Measurements from ENCODE around the gene RYR1. TPM values are rescaled to one million over a fixed set of nuclear protein-coding genes. Genes with fewer than 3 reads are reported as not detected.
"Not testable (repeated sequence)": the region's sequence is repeated elsewhere in the genome, so short reads cannot be mapped to it uniquely, and the experiment has no call there.

RYR1 gene
- total RNA-seq, 1 donor from 2014 or later: 243 TPM

GRCh38 chr19:38549942-38550341, 116.5 kb downstream of the RYR1 start:
- no peak overlapping the region for H3K9ac ChIP-seq (ENCODE audit: low read depth in 1 of 3, low read length in 3 of 3)
- no peaks in the 10 kb centered on the region for H3K9me3 ChIP-seq (ENCODE audit: control insufficient read depth in 3 of 3, low read length in 3 of 3)
- H3K4me3 ChIP-seq (ENCODE audit: low read length in 3 of 3): no peak overlapping the region
- H3K27ac ChIP-seq (ENCODE audit: low read depth, low read length): no peak overlapping the region
- H3K36me3 ChIP-seq (ENCODE audit: control insufficient read depth in 3 of 3, insufficient read depth in 3 of 3, low read length in 3 of 3): peaks cover 55 to 79% (median 66%) of the 10 kb centered on the region in 3 donors
- no peaks in the 10 kb centered on the region for H3K4me1 ChIP-seq (ENCODE audit: control insufficient read depth in 3 of 3, insufficient read depth in 3 of 3, low read length in 3 of 3)
- no peaks in the 10 kb centered on the region for H3K27me3 ChIP-seq (ENCODE audit: control insufficient read depth in 3 of 3, insufficient read depth in 3 of 3, low read length in 3 of 3)

- Histone ChIP-seq H3K4me3 (ENCODE audit: low read length in 3 of 3) (no peak overlapping the region), H3K27ac (ENCODE audit: low read depth, low read length) (no peak overlapping the region), H3K9me3 (ENCODE audit: control insufficient read depth in 3 of 3, low read length in 3 of 3) (no peaks in the 10 kb centered on the region), H3K9ac (ENCODE audit: low read depth in 1 of 3, low read length in 3 of 3) (no peak overlapping the region), H3K36me3 (ENCODE audit: control insufficient read depth in 3 of 3, insufficient read depth in 3 of 3, low read length in 3 of 3) (peaks cover 52 to 79% (median 65%) of the 10 kb centered on the region in 3 donors), H3K27me3 (ENCODE audit: control insufficient read depth in 3 of 3, insufficient read depth in 3 of 3, low read length in 3 of 3) (no peaks in the 10 kb centered on the region), H3K4me1 (ENCODE audit: control insufficient read depth in 3 of 3, insufficient read depth in 3 of 3, low read length in 3 of 3) (no peaks in the 10 kb centered on the region)
Observed at GRCh38 chr19:38550376-38550775, 116.9 kb downstream of the RYR1 start.

GRCh38 chr19:38551450-38551813, 117.9 kb downstream of the RYR1 start:
- Histone ChIP-seq H3K9ac (ENCODE audit: low read depth in 1 of 3, low read length in 3 of 3) (no peak overlapping the region), H3K36me3 (ENCODE audit: control insufficient read depth in 3 of 3, insufficient read depth in 3 of 3, low read length in 3 of 3) (peaks cover 42 to 78% (median 56%) of the 10 kb centered on the region in 3 donors), H3K27ac (ENCODE audit: low read depth, low read length) (no peak overlapping the region), H3K9me3 (ENCODE audit: control insufficient read depth in 3 of 3, low read length in 3 of 3) (no peaks in the 10 kb centered on the region), H3K4me1 (ENCODE audit: control insufficient read depth in 3 of 3, insufficient read depth in 3 of 3, low read length in 3 of 3) (no peaks in the 10 kb centered on the region), H3K27me3 (ENCODE audit: control insufficient read depth in 3 of 3, insufficient read depth in 3 of 3, low read length in 3 of 3) (no peaks in the 10 kb centered on the region), H3K4me3 (ENCODE audit: low read length in 3 of 3) (no peak overlapping the region)

DNA sequence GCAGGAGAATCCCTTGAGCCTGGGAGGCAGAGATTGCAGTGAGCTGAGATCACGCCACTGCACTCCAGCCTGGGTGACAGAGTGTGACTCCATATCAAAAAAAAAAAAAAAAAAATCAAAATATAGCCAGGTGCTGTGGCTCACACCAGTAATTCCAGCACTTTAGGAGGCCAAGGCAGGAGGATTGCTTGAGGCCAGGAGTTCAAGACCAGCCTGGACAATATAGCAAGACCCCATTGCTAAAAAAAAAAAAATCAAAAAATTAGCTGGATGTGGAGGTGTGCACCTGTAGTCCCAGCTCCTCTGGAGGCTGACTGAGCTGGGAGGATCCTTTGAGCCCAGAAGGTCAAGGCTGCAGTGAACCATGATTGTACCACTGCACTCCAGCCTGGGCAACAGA, 119.7 kb downstream of the RYR1 start:
- not testable (repeated sequence) for H3K27me3 ChIP-seq (ENCODE audit: control insufficient read depth in 3 of 3, insufficient read depth in 3 of 3, low read length in 3 of 3); H3K4me1 ChIP-seq (ENCODE audit: control insufficient read depth in 3 of 3, insufficient read depth in 3 of 3, low read length in 3 of 3); H3K9ac ChIP-seq (ENCODE audit: low read depth in 1 of 3, low read length in 3 of 3); H3K27ac ChIP-seq (ENCODE audit: low read depth, low read length); H3K9me3 ChIP-seq (ENCODE audit: control insufficient read depth in 3 of 3, low read length in 3 of 3); H3K4me3 ChIP-seq (ENCODE audit: low read length in 3 of 3)
- H3K36me3 ChIP-seq (ENCODE audit: control insufficient read depth in 3 of 3, insufficient read depth in 3 of 3, low read length in 3 of 3): peaks cover 45 to 80% (median 55%) of the 10 kb centered on the region in 3 donors

DNA sequence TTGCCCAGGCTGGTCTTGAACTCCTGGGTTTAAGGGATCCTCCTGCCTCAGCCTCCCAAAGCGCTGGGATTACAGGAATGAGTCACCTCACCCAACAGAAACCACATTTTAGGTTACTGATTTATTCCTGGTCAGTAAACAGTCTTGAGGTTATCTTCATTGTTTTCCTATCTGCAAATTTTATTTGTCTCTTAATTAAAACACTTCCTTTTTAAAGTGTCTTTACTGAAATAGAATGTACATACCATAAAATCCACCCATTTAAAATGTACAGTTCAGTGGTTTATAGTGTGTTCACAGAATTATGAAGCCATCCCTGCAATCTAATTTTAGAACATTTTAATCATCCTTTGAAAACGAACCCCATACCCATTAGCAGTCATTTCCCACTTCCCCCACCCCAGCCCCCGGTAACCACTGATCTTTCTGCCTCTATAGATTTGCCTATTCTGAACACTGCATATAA, 121.2 kb downstream of the RYR1 start:
- Histone ChIP-seq H3K27ac (ENCODE audit: low read depth, low read length) (no peak overlapping the region), H3K9me3 (ENCODE audit: control insufficient read depth in 3 of 3, low read length in 3 of 3) (no peaks in the 10 kb centered on the region), H3K36me3 (ENCODE audit: control insufficient read depth in 3 of 3, insufficient read depth in 3 of 3, low read length in 3 of 3) (peaks cover 35 to 71% (median 48%) of the 10 kb centered on the region in 3 donors), H3K27me3 (ENCODE audit: control insufficient read depth in 3 of 3, insufficient read depth in 3 of 3, low read length in 3 of 3) (no peaks in the 10 kb centered on the region), H3K4me1 (ENCODE audit: control insufficient read depth in 3 of 3, insufficient read depth in 3 of 3, low read length in 3 of 3) (no peaks in the 10 kb centered on the region), H3K9ac (ENCODE audit: low read depth in 1 of 3, low read length in 3 of 3) (no peak overlapping the region), H3K4me3 (ENCODE audit: low read length in 3 of 3) (no peak overlapping the region)

DNA sequence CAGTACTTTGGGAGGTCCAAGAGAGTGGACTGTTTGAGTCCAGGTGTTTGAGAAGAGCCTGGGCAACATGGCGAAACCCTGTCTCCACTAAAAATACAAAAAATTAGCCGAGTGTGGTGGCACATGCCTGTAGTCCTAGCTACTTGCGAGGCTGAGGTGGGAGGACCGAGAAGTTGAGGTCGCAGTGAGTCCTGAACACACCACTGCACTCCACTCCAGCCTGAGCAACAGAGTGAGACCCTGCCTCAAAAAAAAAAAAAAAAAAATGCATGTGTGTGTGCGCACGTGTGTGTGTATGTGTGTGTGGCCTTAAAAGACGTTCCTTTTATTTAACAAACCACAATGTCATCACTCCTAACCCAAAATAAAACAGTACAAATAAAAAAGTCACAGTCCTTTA, 121.7 kb downstream of the RYR1 start:
- Histone ChIP-seq H3K27me3 (ENCODE audit: control insufficient read depth in 3 of 3, insufficient read depth in 3 of 3, low read length in 3 of 3) (no peaks in the 10 kb centered on the region), H3K27ac (ENCODE audit: low read depth, low read length) (no peak overlapping the region), H3K36me3 (ENCODE audit: control insufficient read depth in 3 of 3, insufficient read depth in 3 of 3, low read length in 3 of 3) (peaks cover 33 to 67% (median 45%) of the 10 kb centered on the region in 3 donors), H3K4me3 (ENCODE audit: low read length in 3 of 3) (no peak overlapping the region), H3K9me3 (ENCODE audit: control insufficient read depth in 3 of 3, low read length in 3 of 3) (no peaks in the 10 kb centered on the region), H3K9ac (ENCODE audit: low read depth in 1 of 3, low read length in 3 of 3) (no peak overlapping the region), H3K4me1 (ENCODE audit: control insufficient read depth in 3 of 3, insufficient read depth in 3 of 3, low read length in 3 of 3) (no peaks in the 10 kb centered on the region)

- Histone ChIP-seq H3K27ac (ENCODE audit: low read depth, low read length) (no peak overlapping the region), H3K27me3 (ENCODE audit: control insufficient read depth in 3 of 3, insufficient read depth in 3 of 3, low read length in 3 of 3) (no peaks in the 10 kb centered on the region), H3K36me3 (ENCODE audit: control insufficient read depth in 3 of 3, insufficient read depth in 3 of 3, low read length in 3 of 3) (peaks cover 35 to 62% (median 44%) of the 10 kb centered on the region in 3 donors), H3K9ac (ENCODE audit: low read depth in 1 of 3, low read length in 3 of 3) (no peak overlapping the region), H3K4me1 (ENCODE audit: control insufficient read depth in 3 of 3, insufficient read depth in 3 of 3, low read length in 3 of 3) (no peaks in the 10 kb centered on the region), H3K9me3 (ENCODE audit: control insufficient read depth in 3 of 3, low read length in 3 of 3) (no peaks in the 10 kb centered on the region), H3K4me3 (ENCODE audit: low read length in 3 of 3) (no peak overlapping the region)
Observed at GRCh38 chr19:38556521-38557174, 123.2 kb downstream of the RYR1 start.

DNA sequence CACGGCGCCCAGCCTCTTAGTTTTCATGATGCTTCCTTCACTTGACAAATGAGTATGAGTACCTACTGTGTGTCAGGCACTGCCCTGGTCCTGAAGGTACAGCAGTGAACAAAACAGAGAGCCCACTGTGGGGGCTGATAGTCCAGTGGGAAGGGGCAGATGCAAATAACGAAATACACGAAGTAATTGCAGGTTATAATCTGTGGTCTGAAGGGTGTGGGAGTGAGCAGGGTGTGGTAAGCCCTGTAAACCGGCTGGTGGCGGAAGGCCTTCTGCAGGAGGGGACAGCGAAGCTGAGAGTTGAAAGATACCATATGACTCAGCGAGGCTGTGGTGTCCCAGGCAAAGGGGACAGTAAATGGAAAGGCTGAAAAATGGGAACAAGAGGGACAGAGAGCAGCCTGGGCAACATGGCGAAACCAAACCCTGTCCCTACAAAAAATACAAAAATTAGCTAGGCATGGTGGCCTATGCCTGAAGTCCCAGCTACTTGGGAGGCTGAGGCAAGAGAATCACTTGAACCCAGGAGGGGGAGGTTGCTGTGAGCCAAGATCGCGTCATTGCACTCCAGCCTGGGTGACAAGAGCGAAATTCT, 123.8 kb downstream of the RYR1 start:
- H3K36me3 ChIP-seq (ENCODE audit: control insufficient read depth in 3 of 3, insufficient read depth in 3 of 3, low read length in 3 of 3): peaks cover 37 to 63% (median 45%) of the 10 kb centered on the region in 3 donors
- H3K27ac ChIP-seq (ENCODE audit: low read depth, low read length): no peak overlapping the region
- H3K9ac ChIP-seq (ENCODE audit: low read depth in 1 of 3, low read length in 3 of 3): no peak overlapping the region
- H3K27me3 ChIP-seq (ENCODE audit: control insufficient read depth in 3 of 3, insufficient read depth in 3 of 3, low read length in 3 of 3): no peaks in the 10 kb centered on the region
- H3K4me1 ChIP-seq (ENCODE audit: control insufficient read depth in 3 of 3, insufficient read depth in 3 of 3, low read length in 3 of 3): no peaks in the 10 kb centered on the region
- H3K9me3 ChIP-seq (ENCODE audit: control insufficient read depth in 3 of 3, low read length in 3 of 3): no peaks in the 10 kb centered on the region
- no peak overlapping the region for H3K4me3 ChIP-seq (ENCODE audit: low read length in 3 of 3)

- H3K27me3 ChIP-seq (ENCODE audit: control insufficient read depth in 3 of 3, insufficient read depth in 3 of 3, low read length in 3 of 3); H3K27ac ChIP-seq (ENCODE audit: low read depth, low read length); H3K9me3 ChIP-seq (ENCODE audit: control insufficient read depth in 3 of 3, low read length in 3 of 3); H3K9ac ChIP-seq (ENCODE audit: low read depth in 1 of 3, low read length in 3 of 3); H3K4me3 ChIP-seq (ENCODE audit: low read length in 3 of 3); H3K4me1 ChIP-seq (ENCODE audit: control insufficient read depth in 3 of 3, insufficient read depth in 3 of 3, low read length in 3 of 3): not testable (repeated sequence)
- peaks cover 47 to 65% (median 50%) of the 10 kb centered on the region in 3 donors for H3K36me3 ChIP-seq (ENCODE audit: control insufficient read depth in 3 of 3, insufficient read depth in 3 of 3, low read length in 3 of 3)
Observed at GRCh38 chr19:38558933-38559332, 125.4 kb downstream of the RYR1 start.

All from skeletal muscle tissue (tissue), 4 donors.